SK-N-DZ (cell line): ENCODE measurements around the gene IQCE.
"Not testable (repeated sequence)": the region's sequence is repeated elsewhere in the genome, so short reads cannot be mapped to it uniquely, and the experiment has no call there.

ENCODE experiments used
- DNase-seq: peaks from one replicate; pipeline ENCODE4 v3.0.0-alpha.2; 2015; ENCODE audit warnings: low spot score

IQCE gene

GRCh38 chr7:2521341-2521745 is 37.4 kb upstream of the IQCE start:
- no peak for DNase-seq

- DNase-seq, result no peak
These were observed 36.7 kb upstream of the IQCE start for GRCh38 chr7:2521952-2522591.

- peak; percentile 53 for DNase-seq
These were observed 35.9 kb upstream of the IQCE start for GRCh38 chr7:2522780-2523433.

GRCh38 chr7:2523461-2523936 is 35.3 kb upstream of the IQCE start:
- DNase-seq, result no peak

GRCh38 chr7:2523941-2524807 is 34.6 kb upstream of the IQCE start:
- no peak for DNase-seq

- no peak for DNase-seq
These were observed 33.7 kb upstream of the IQCE start for GRCh38 chr7:2524808-2525657.

GRCh38 chr7:2525658-2526630 is 32.8 kb upstream of the IQCE start:
- DNase-seq, result no peak

GRCh38 chr7:2526659-2527504 is 31.9 kb upstream of the IQCE start:
- no peak for DNase-seq

- DNase-seq, result no peak
These were observed 31.0 kb upstream of the IQCE start for GRCh38 chr7:2527505-2528467.

- DNase-seq, result no peak
These were observed 30.2 kb upstream of the IQCE start for GRCh38 chr7:2528481-2529095.

- no peak for DNase-seq
These were observed 29.4 kb upstream of the IQCE start for GRCh38 chr7:2529161-2530070.

- DNase-seq, result no peak
These were observed 28.4 kb upstream of the IQCE start for GRCh38 chr7:2530071-2530987.

- DNase-seq, result not testable (repeated sequence)
These were observed 27.6 kb upstream of the IQCE start for GRCh38 chr7:2530994-2531795.

GRCh38 chr7:2531796-2532110 is 27.0 kb upstream of the IQCE start:
- not testable (repeated sequence) for DNase-seq
